Stimulated activated CD4-positive, alpha-beta T cell treated with anti-CD3 and anti-CD28 coated beads, Interleukin-12 subunit alpha, Interleukin-12 subunit beta, amount 100 ng/mL, for 24 hours (primary cell): Measurements from ENCODE around the gene IBA57.
"Not testable (repeated sequence)": the region's sequence is repeated elsewhere in the genome, so short reads cannot be mapped to it uniquely, and the experiment has no call there.

Experiments used
- DNase-seq, 2 experiments: peaks; one replicate each; pipeline ENCODE4 v3.0.0-alpha.2; 2020; ENCODE audit warnings: low read depth in 2 of 2

The IBA57 gene

DNA sequence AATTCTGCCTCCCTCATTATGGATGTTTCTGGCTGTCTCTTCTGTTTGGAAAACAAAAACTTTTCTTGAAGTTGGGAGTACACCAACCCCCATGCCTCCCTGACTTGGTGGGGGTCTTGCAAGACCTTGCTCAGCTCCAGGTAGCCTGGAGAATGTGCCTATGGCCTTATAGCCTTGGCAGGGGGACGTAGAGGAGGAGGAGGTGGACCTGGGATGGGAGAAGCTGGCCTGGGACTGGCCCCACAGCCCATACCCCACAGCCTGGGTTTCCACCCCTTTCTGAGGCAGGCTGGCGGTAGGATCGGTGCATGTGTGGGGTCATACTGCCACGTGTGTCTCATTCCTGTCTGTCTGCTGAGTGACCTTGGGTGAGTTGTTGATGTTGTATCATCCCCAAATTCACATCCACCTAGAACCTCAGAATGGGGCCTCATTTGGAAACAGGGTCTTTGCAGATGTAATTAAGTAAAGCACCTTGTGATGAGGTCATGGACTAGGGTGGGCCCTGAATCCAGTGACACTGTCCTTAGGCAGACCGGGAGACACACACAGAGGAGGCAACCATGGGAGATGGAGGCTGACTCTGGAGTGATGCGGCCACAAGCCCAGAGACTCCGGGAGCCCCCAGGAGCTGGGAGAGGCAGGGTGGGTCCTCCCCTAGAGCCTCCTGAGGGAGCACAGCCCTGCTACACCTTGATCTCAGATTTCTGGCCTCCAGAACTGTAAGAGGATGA, 60.7 kb downstream of the IBA57 start:
- DNase-seq, result no peak

- DNase-seq, result no peak
Observed at GRCh38 chr1:228226956-228227791, 61.6 kb downstream of the IBA57 start.

GRCh38 chr1:228228147-228228546, 62.5 kb downstream of the IBA57 start:
- not testable (repeated sequence) for DNase-seq

- DNase-seq, result no peak
Observed at GRCh38 chr1:228228601-228229074, 63.0 kb downstream of the IBA57 start.

GRCh38 chr1:228231189-228231588, 65.6 kb downstream of the IBA57 start:
- no peak for DNase-seq
